Right lobe of liver (tissue), 6 donors: ENCODE results near the gene USH1G. TPM values are rescaled to one million over a fixed set of nuclear protein-coding genes. Genes with fewer than 3 reads are reported as not detected.
A peak's percentile ranks its signal among the peaks of the same experiment; 100 is the strongest.

ENCODE experiments used
- ATAC-seq, 4 donors: fragments of 200-7000 bp; cut with Tn5 transposase; one replicate each; pipeline ENCODE4 v1.9.1; 2020; ENCODE audit warnings: mild to moderate bottlenecking in 4 of 4, moderate library complexity in 4 of 4
- DNase-seq, 3 donors: peaks; one replicate each; pipeline ENCODE4 v3.0.0-alpha.2; 2020
- H3K27ac ChIP-seq, 3 donors: fragments of 200-600 bp; one replicate each; pipeline ENCODE4 v1.8.0; 2022
- H3K27me3 ChIP-seq, 2 donors: fragments of 200-600 bp; one replicate each; pipeline ENCODE4 v1.8.0; 2022
- H3K36me3 ChIP-seq, 4 donors: fragments of 200-600 bp; sonication (generic) in 1 of 4; one replicate each; pipeline versions ENCODE4 v1.5.1 to v1.8.0; 2017 to 2022; ENCODE audit warnings: control low read depth in 1 of 4
- H3K4me1 ChIP-seq, 4 donors: fragments of 200-600 bp; sonication (generic) in 1 of 4; one replicate each; pipeline versions ENCODE4 v1.5.1 to v1.8.0; 2017 to 2022; ENCODE audit warnings: control low read depth in 1 of 4
- H3K4me3 ChIP-seq, 3 donors: fragments of 200-600 bp; one replicate each; pipeline ENCODE4 v1.8.0; 2022
- H3K9me3 ChIP-seq, 4 donors: fragments of 200-600 bp; sonication (generic) in 1 of 4; one replicate each; pipeline versions ENCODE4 v1.5.1 to v1.8.0; 2017 to 2022; ENCODE audit warnings: control low read depth in 1 of 4
- POLR2A ChIP-seq: fragments of 450-650 bp; IDR thresholded peaks from one replicate; pipeline ENCODE4 v1.6.1; 2017; ENCODE audit warnings: antibody characterized with exemption, mild to moderate bottlenecking
- WGBS: methylation state at CpG from one replicate; pipeline ENCODE4 v1.1.6; 2018; ENCODE audit warnings: low coverage, low lambda C conversion rate; ENCODE audit not compliant: insufficient coverage; ENCODE audit errors: missing lambda C conversion rate; 5-methylcytosine and 5-hydroxymethylcytosine counted together
- intact Hi-C, 2 donors: fragments of 100-400 bp; cut with DNase I; formaldehyde crosslinking; loops; one replicate each; pipeline versions ENCODE4 v1.11.2 to v1.14.1; 2022
- long read RNA-seq: library from polyadenylated mRNA; unstranded; transcript quantifications from one replicate; pipeline ENCODE4 v2.0.0, GENCODE V29; 2019
- total RNA-seq, 6 experiments: library from RNA; depleted of rRNA in 2 of 6; stranded (reverse); fragments of >200 nt in 2 of 6; fragmentation: NEBNext Ultra II Directional in 3 of 6; extraction: Animal tissue kit (Norgen Biotek cat#: 25700) in 3 of 6; gene quantifications; one replicate each; pipeline versions ENCODE4 v1.1.0 to v1.2.4, GENCODE V29; 2016 to 2023
- TF ChIP-seq, protein P1 (sequence below), 4 donors: fragments of 200-600 bp in 3 of 4; fragments of 450-650 bp in 1 of 4; IDR thresholded peaks; one replicate each; pipeline versions ENCODE4 v1.5.1 to v1.8.0; 2016 to 2022; ENCODE audit warnings: antibody characterized with exemption in 4 of 4, mild to moderate bottlenecking in 2 of 4
- donor health status: DM: no; HTN: yes; CAD: no.
- donor health status: DM: no; HTN: no; CAD: no.
- donor health status: DM: no; HTN: no; CAD: no.
- donor health status: DM: no; HTN: yes; CAD: no.
- donor health status: DM: no; HTN: yes; CAD: no.

The USH1G gene
- not detected for total RNA-seq
- long read RNA-seq: 0 reads

- DNase-seq (no peak), ATAC-seq (peak; percentile 2 to 26 (median 14))
- intact Hi-C loops: loop anchor here in 1 of 2 donors (5.0 kb wide), 1 partner anchor 34 kb away; no protein-coding TSS in a partner anchor
- H3K36me3 ChIP-seq: no peaks in the 10 kb centered on the region
- peaks cover 0 to 22% of the 10 kb centered on the region in 2 donors for H3K27me3 ChIP-seq
- H3K9me3 ChIP-seq: no peaks in the 10 kb centered on the region
- no peak for TF ChIP-seq POLR2A
- TF ChIP-seq, protein P1, sequence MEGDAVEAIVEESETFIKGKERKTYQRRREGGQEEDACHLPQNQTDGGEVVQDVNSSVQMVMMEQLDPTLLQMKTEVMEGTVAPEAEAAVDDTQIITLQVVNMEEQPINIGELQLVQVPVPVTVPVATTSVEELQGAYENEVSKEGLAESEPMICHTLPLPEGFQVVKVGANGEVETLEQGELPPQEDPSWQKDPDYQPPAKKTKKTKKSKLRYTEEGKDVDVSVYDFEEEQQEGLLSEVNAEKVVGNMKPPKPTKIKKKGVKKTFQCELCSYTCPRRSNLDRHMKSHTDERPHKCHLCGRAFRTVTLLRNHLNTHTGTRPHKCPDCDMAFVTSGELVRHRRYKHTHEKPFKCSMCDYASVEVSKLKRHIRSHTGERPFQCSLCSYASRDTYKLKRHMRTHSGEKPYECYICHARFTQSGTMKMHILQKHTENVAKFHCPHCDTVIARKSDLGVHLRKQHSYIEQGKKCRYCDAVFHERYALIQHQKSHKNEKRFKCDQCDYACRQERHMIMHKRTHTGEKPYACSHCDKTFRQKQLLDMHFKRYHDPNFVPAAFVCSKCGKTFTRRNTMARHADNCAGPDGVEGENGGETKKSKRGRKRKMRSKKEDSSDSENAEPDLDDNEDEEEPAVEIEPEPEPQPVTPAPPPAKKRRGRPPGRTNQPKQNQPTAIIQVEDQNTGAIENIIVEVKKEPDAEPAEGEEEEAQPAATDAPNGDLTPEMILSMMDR (IDR thresholded peaks at IDR 0.05): no peak
- WGBS: under 1% methylated on average over 18 of the region's 57 CpGs
- H3K4me1 ChIP-seq: peaks cover 0 to 12% (median 4%) of the 10 kb centered on the region in 4 donors
- H3K27ac ChIP-seq: no peak within 1 kb of the TSS
- no peak within 1 kb of the TSS for H3K4me3 ChIP-seq
These were observed at the start of gene USH1G for GRCh38 chr17:74922694-74923537. Gene USH1G, minus strand, starts transcription at chr17:74923255. Its CDS starts 182 bp downstream, at chr17:74923073.

DNA sequence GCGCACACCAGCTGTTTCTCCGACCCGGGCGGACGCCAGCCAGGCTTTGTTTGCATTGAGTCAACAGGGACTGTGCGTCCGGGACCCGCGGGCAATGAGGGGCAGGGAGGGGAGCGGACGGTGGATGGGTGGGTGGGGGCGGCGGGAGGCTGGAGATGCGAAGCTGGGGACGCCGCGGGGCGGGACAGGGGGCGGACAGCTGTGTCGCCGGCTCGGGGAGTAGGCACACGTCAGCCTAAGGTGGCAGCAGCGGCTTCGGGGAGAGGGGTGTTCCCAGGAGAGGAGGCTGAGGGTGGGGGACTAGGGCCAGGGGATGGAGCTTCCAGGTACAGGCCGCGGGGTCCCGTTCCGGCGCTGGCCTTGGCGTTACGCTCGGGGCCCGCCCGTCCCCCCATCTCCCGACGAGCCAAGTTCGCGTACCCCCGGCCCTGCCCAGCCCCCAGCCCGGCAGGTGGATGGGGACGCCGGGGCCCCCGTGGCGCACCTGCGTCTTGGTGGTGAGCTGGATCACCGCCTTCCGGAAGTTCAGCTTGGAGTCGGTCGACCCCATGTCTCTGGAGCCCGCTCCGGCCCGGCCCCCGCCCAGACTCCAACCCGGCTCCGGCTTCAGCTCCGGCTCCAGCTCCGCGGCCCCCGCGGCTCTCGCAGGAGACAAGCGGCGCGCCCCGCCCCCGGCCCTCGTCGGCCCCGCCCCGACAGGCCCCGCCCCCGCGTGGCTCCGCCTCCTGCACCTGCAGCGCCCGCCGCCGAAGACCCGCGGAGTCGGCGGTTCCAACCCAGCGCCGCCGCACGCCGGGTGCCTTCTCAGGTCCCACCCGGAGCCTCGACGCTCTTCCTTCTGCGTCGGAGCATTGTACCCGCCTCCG is 49.3 kb upstream of the USH1G start, which contains the start of gene HID1:
Gene HID1, minus strand, starts transcription at position 653 of the 866 bp plus-strand sequence. Its CDS starts 103 bp downstream, at position 550.
- Histone ChIP-seq H3K4me1 (peaks cover 0 to 13% (median 0%) of the 10 kb centered on the region in 4 donors), H3K27ac (peak within 1 kb of the TSS in 2 of 3 donors; percentile 33 to 54), H3K4me3 (peak within 1 kb of the TSS; percentile 43 to 54 (median 49)), H3K36me3 (no peaks in the 10 kb centered on the region), H3K27me3 (no peaks in the 10 kb centered on the region), H3K9me3 (no peaks in the 10 kb centered on the region)
- ATAC-seq (peak; percentile 67 to 82 (median 78)), DNase-seq (peak in 1 of 3 donors; percentile 76)
- WGBS: 1% methylated on average over 13 of the region's 95 CpGs
- intact Hi-C loops: no loop called here
- TF ChIP-seq, protein P1 (IDR thresholded peaks at IDR 0.05): no peak
- TF ChIP-seq POLR2A: no peak

DNA sequence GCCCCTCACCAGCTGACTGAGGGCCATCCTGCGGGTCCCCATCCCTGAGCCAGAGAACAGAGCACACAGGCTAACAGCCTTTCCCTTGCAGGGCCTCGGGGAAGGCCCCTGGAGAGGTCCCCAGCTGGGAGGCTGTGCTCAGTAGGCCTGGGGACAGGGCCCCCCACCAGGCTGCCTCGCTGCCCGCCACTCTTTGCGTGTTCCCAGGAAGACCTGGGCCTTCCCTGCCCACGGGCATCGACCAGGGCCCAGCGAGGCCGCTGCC is 48.7 kb upstream of the USH1G start:
- H3K36me3 ChIP-seq: no peaks in the 10 kb centered on the region

More for the DNA sequence above, 48.7 kb upstream of the USH1G start:
- no peaks in the 10 kb centered on the region for H3K27me3 ChIP-seq
- peak overlapping the region; percentile 43 to 54 (median 49) for H3K4me3 ChIP-seq
- H3K9me3 ChIP-seq: no peaks in the 10 kb centered on the region
- no CpG with 5 or more reads among the region's 9 CpGs for WGBS
- ATAC-seq: peak in 1 of 4 donors; percentile 4
- DNase-seq: no peak
- intact Hi-C loops: no loop called here
- TF ChIP-seq, protein P1 (IDR thresholded peaks at IDR 0.05): no peak
- no peak for TF ChIP-seq POLR2A
- peaks cover 0 to 13% (median 0%) of the 10 kb centered on the region in 4 donors for H3K4me1 ChIP-seq
- peak overlapping the region in 2 of 3 donors; percentile 33 to 54 for H3K27ac ChIP-seq
